ENCODE results near the gene HADH.

HADH gene

GRCh38 chr4:107996949-107997788 is 7.5 kb downstream of the HADH start:
- no peak overlapping the region for H3K4me3 ChIP-seq (ENCODE audit: low read length)
- TF ChIP-seq, protein P1, sequence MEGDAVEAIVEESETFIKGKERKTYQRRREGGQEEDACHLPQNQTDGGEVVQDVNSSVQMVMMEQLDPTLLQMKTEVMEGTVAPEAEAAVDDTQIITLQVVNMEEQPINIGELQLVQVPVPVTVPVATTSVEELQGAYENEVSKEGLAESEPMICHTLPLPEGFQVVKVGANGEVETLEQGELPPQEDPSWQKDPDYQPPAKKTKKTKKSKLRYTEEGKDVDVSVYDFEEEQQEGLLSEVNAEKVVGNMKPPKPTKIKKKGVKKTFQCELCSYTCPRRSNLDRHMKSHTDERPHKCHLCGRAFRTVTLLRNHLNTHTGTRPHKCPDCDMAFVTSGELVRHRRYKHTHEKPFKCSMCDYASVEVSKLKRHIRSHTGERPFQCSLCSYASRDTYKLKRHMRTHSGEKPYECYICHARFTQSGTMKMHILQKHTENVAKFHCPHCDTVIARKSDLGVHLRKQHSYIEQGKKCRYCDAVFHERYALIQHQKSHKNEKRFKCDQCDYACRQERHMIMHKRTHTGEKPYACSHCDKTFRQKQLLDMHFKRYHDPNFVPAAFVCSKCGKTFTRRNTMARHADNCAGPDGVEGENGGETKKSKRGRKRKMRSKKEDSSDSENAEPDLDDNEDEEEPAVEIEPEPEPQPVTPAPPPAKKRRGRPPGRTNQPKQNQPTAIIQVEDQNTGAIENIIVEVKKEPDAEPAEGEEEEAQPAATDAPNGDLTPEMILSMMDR (conservative IDR thresholded peaks at IDR 0.05; ENCODE audit: low read depth, low read length), result no peak
- no peak for DNase-seq (ENCODE audit: low read depth)

DNA sequence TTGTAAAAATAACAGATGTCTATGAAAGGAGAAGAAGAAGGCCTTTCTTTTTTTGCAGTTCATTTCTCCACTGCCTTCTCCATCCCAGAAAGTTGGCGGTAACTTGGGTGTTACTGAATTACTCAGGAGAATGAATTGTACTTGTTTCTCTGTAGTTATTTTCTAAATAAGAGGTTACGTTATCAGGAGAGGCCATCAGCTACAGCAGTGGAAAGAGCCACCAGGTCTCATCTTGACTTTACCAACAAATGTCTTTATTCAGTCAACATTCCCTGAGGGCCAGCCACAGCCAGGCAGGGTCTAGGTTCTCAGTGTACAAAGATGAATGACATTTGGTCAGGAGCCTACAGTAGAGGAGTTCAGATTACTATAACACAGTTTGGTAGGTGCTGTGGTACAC is 8.1 kb downstream of the HADH start:
- TF ChIP-seq, protein P1 (conservative IDR thresholded peaks at IDR 0.05; ENCODE audit: low read depth, low read length), result no peak
- DNase-seq (ENCODE audit: low read depth), result no peak

GRCh38 chr4:107999932-108000539 is 10.3 kb downstream of the HADH start:
- no peak overlapping the region for H3K4me3 ChIP-seq (ENCODE audit: low read length)
- no peak for DNase-seq (ENCODE audit: low read depth)
- TF ChIP-seq, protein P1 (conservative IDR thresholded peaks at IDR 0.05; ENCODE audit: low read depth, low read length), result no peak

More for the DNA sequence above, 8.1 kb downstream of the HADH start:
- no peak overlapping the region for H3K4me3 ChIP-seq (ENCODE audit: low read length)

- no peak for DNase-seq (ENCODE audit: low read depth)
- TF ChIP-seq, protein P1 (conservative IDR thresholded peaks at IDR 0.05; ENCODE audit: low read depth, low read length), result no peak
- no peak overlapping the region for H3K4me3 ChIP-seq (ENCODE audit: low read length)
Measured at GRCh38 chr4:108001540-108002135, 11.9 kb downstream of the HADH start.

DNA sequence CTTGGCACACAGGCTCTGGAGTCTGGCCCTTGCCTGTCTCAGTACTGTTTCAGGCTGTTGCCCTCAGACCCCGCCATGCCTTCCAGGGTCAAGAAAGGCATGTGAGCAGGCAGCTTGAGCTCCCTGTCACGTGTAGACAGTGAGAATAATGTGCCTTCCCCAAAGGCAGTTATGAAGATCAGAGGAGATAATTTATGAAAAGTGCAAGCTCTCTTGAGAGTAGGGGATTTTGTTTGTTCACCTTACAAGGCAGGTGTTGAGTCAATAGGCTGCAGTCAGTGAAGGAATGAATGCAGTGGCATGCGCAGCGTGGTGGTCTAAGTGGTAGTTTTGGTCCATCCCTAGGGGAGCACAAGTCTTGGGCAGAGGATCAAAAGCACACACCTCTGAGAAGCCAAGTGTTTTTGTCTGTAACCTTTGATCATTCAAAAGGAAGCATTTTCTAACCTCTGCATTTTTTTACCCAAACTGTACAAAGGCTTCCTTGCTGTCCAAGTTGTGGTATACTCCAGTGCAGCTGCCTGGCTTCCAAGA is 14.4 kb downstream of the HADH start:
- no peak overlapping the region for H3K4me3 ChIP-seq (ENCODE audit: low read length)
- no peak for DNase-seq (ENCODE audit: low read depth)
- TF ChIP-seq, protein P1 (conservative IDR thresholded peaks at IDR 0.05; ENCODE audit: low read depth, low read length), result no peak

DNA sequence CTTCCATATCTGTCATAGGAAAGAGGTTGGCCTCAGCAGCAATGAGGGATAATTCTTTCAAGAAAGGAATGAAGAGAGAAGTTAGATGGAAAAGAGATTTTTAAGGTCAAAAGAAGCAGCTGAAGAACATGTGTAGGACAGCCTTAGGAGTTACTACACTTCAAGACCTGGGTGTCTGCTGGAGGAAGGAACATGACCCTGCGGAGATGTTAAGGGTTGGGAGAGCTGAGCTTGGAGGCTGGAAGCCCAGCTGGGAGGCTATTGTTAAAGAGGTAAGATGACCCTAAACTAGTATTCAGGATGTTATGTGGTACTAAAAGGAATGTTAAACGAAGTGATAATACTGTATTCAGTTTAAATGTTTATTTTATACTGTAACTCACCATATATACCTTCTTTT is 15.0 kb downstream of the HADH start:
- TF ChIP-seq, protein P1 (conservative IDR thresholded peaks at IDR 0.05; ENCODE audit: low read depth, low read length), result no peak
- no peak overlapping the region for H3K4me3 ChIP-seq (ENCODE audit: low read length)
- DNase-seq (ENCODE audit: low read depth), result no peak

All from retinal pigment epithelial cell (primary cell).